HepG2 (cell line): ENCODE measurements around the gene KIAA1549. TPM values are rescaled to one million over a fixed set of nuclear protein-coding genes. Genes with fewer than 3 reads are reported as not detected.

ENCODE experiments used
- ATAC-seq: fragments of 200-7000 bp; cut with Tn5 transposase; 3 replicates; pipeline ENCODE4 v1.9.1; 2020; ENCODE audit warnings: mild to moderate bottlenecking, moderate library complexity
- BruUV-seq: library from RNA; stranded (reverse); fragments of 400-500 nt; replicated peaks from 2 replicates; lab custom pipeline; 2021; lab: Mats Ljungman, UMichigan
- CTCF ChIA-PET: fragments of 300-600 bp; formaldehyde crosslinking; extraction: SDS; loops from one replicate; lab custom pipeline; 2021; ENCODE audit warnings: low total read pairs, inconsistent platforms, low intra/inter-chr PET ratio; lab: Yijun Ruan, JAX
- POLR2A ChIA-PET: fragments of 350-600 bp; sonication (Branson Sonifier 250); formaldehyde crosslinking; loops from one replicate; lab custom pipeline; 2020; ENCODE audit warnings: antibody characterized with exemption, inconsistent platforms; lab: Yijun Ruan, JAX
- DNase-seq: peaks from one replicate; pipeline ENCODE4 v3.0.0-alpha.2; 2015; ENCODE audit warnings: low spot score
- FAIRE-seq: peaks from 3 replicates; lab custom pipeline; 2011; peaks lifted over from hg19 to GRCh38; lab: Jason Lieb, UNC
- H2AFZ ChIP-seq: one replicate; pipeline ENCODE4 v1.6.1; 2011; ENCODE audit warnings: low read length, inconsistent platforms
- H3K27ac ChIP-seq: fragments of 300-600 bp; 3 replicates; pipeline ENCODE4 v1.8.0; 2011; ENCODE audit warnings: mixed run types, mild to moderate bottlenecking, mixed read lengths, low read length, inconsistent platforms; ENCODE audit not compliant: insufficient read depth; ENCODE audit errors: extremely low read length
- H3K27me3 ChIP-seq, 2 experiments: fragments of 200-600 bp in 1 of 2; 2 replicates in 1 of 2; 3 replicates in 1 of 2; pipeline versions ENCODE4 v1.6.0 to v1.8.0; 2011; ENCODE audit warnings: low read length in 2 of 2, mild to moderate bottlenecking in 2 of 2, moderate library complexity in 2 of 2, inconsistent platforms in 1 of 2; ENCODE audit not compliant: insufficient read depth in 2 of 2, control insufficient read depth in 1 of 2
- H3K36me3 ChIP-seq, 2 experiments: fragments of 200-600 bp in 1 of 2; replicated peaks in 1 of 2; 2 replicates in 1 of 2; 3 replicates in 1 of 2; pipeline versions ENCODE4 v1.5.1 to v1.8.0; 2011; ENCODE audit warnings: low read length in 2 of 2, inconsistent platforms in 1 of 2; ENCODE audit not compliant: insufficient read depth in 2 of 2, control insufficient read depth in 1 of 2
- H3K4me1 ChIP-seq: 2 replicates; pipeline ENCODE4 v1.5.1; 2012; ENCODE audit warnings: low read length, inconsistent platforms; ENCODE audit not compliant: insufficient read depth
- H3K4me2 ChIP-seq: 2 replicates; pipeline ENCODE4 v1.6.0; 2011; ENCODE audit warnings: low read depth, low read length, inconsistent platforms
- H3K4me3 ChIP-seq, 3 experiments: fragments of 200-600 bp in 1 of 3; sonication (generic), shearing (Covaris generic) in 1 of 3; replicated peaks in 1 of 3; 2 replicates each; pipeline ENCODE4 v1.5.1; 2011 to 2016; ENCODE audit warnings: low read length in 3 of 3, inconsistent platforms in 2 of 3, low read depth in 2 of 3, mild to moderate bottlenecking in 2 of 3, control low read depth in 1 of 3, mixed read lengths in 1 of 3; ENCODE audit not compliant: insufficient read depth in 1 of 3
- H3K79me2 ChIP-seq: one replicate; pipeline ENCODE4 v1.6.1; 2011; ENCODE audit warnings: low read length, inconsistent platforms; ENCODE audit not compliant: insufficient read depth
- H3K9ac ChIP-seq: 2 replicates; pipeline ENCODE4 v1.6.0; 2011; ENCODE audit warnings: mild to moderate bottlenecking, low read depth, low read length, inconsistent platforms; ENCODE audit not compliant: insufficient read depth
- H3K9me3 ChIP-seq: 2 replicates; pipeline ENCODE4 v1.5.1; 2012; ENCODE audit warnings: mild to moderate bottlenecking, low read length
- H4K20me1 ChIP-seq: 2 replicates; pipeline ENCODE4 v1.6.0; 2011; ENCODE audit warnings: inconsistent platforms, mild to moderate bottlenecking, low read length, moderate library complexity; ENCODE audit not compliant: insufficient read depth
- CHCHD3 ChIP-seq: sonication (generic); formaldehyde crosslinking; IDR thresholded peaks from 2 replicates; pipeline ENCODE4 v1.8.0; 2022; ENCODE audit warnings: mild to moderate bottlenecking, missing genetic modification reagents, moderate library complexity
- GMEB2 ChIP-seq: IDR thresholded peaks from 2 replicates; pipeline ENCODE4 v1.6.1; 2016; ENCODE audit warnings: missing biosample characterization, missing genetic modification reagents, low read depth
- GZF1 ChIP-seq: sonication (generic); formaldehyde crosslinking; IDR thresholded peaks from 2 replicates; pipeline ENCODE4 v1.5.1; 2020; ENCODE audit warnings: mild to moderate bottlenecking, missing genetic modification reagents
- HNRNPUL1 ChIP-seq: fragments of 200-400 bp; formaldehyde crosslinking; IDR thresholded peaks from 2 replicates; pipeline ENCODE4 v1.6.1; 2017; ENCODE audit warnings: low read depth, mild to moderate bottlenecking, low read length, moderate library complexity
- NR0B2 ChIP-seq: sonication (generic); formaldehyde crosslinking; IDR thresholded peaks from 2 replicates; pipeline ENCODE4 v1.4.0; 2020; ENCODE audit warnings: mild to moderate bottlenecking, missing genetic modification reagents
- ZNF318 ChIP-seq: sonication (generic); formaldehyde crosslinking; IDR thresholded peaks from 2 replicates; pipeline ENCODE4 v1.4.0; 2020; ENCODE audit warnings: mild to moderate bottlenecking, missing genetic modification reagents
- WGBS: methylation state at CpG from one replicate; pipeline ENCODE4 v1.1.6; 2017; ENCODE audit warnings: low lambda C conversion rate; 5-methylcytosine and 5-hydroxymethylcytosine counted together
- in situ Hi-C: cut with HindIII; loops from 2 replicates; pipeline ENCODE4 v1.10.0; 2017; ENCODE audit warnings: low pct_unique_long_range_greater_than_20kb; ENCODE audit not compliant: extremely low pct_ligation_motif_present
- intact Hi-C: fragments of 100-400 bp; cut with micrococcal nuclease; formaldehyde crosslinking; loops from one replicate; pipeline ENCODE4 v1.10.0; 2022; ENCODE audit not compliant: unreplicated experiment
- polyA plus RNA-seq, 8 experiments: library from polyadenylated mRNA; depleted of rRNA in 3 of 8; stranded (reverse) in 7 of 8; unstranded in 1 of 8; fragments of >200 nt; fragmentation: Illumina TruSeq in 4 of 8; extraction: Trizol in 4 of 8; gene quantifications; 2 replicates each; pipeline versions ENCODE4 v1.2.1 to v1.2.3, GENCODE V29; 2011 to 2016; ENCODE audit warnings: low read depth in 4 of 8, missing spikeins in 1 of 8, mixed read lengths in 1 of 8; ENCODE audit not compliant: insufficient read depth in 1 of 8
- total RNA-seq, 5 experiments: library from RNA; depleted of rRNA; stranded (reverse); fragments of >200 nt; fragmentation: Illumina TruSeq; extraction: Trizol; gene quantifications; 2 replicates each; pipeline ENCODE4 v1.2.3, GENCODE V29; 2016; ENCODE audit warnings: low read depth in 1 of 5

The KIAA1549 gene
- total and polyA plus RNA-seq, 2 of the 13 experiments (the other 11 are each of a cell fraction or from before 2014, with no cell fraction given): 1.1 to 1.8 TPM

- TF ChIP-seq GMEB2 (CRISPR knock-in tag) (no peak), HNRNPUL1 (no peak), NR0B2 (CRISPR knock-in tag) (no peak)
- no peak for FAIRE-seq
- no peak overlapping the region for H3K27ac ChIP-seq
- peaks cover 9% of the 10 kb centered on the region; the same call in 1 of the 2 replicates for H3K4me1 ChIP-seq
- H3K4me2 ChIP-seq: no peak overlapping the region
- POLR2A ChIA-PET: no interaction called here
- intact Hi-C loops: no loop called here
- no peaks in the 10 kb centered on the region for H3K9me3 ChIP-seq
- 96% methylated on average over 8 of the region's 8 CpGs for WGBS
- no peak for DNase-seq
- no peaks in the 10 kb centered on the region for H3K36me3 ChIP-seq
- H3K4me3 ChIP-seq: no peak overlapping the region
- in situ Hi-C loops: no loop called here
- no peaks in the 10 kb centered on the region for H4K20me1 ChIP-seq
- CTCF ChIA-PET: no interaction called here
- no peaks in the 10 kb centered on the region for H3K27me3 ChIP-seq
- no peak overlapping the region for H3K9ac ChIP-seq
- no peaks in the 10 kb centered on the region for H3K79me2 ChIP-seq
- no peak overlapping the region for H2AFZ ChIP-seq
- ATAC-seq: no peak
- no TSS peak for BruUV-seq
These were observed 46.8 kb downstream of the KIAA1549 start for GRCh38 chr7:138934367-138934766.

- Histone ChIP-seq H3K79me2 (no peaks in the 10 kb centered on the region), H4K20me1 (no peaks in the 10 kb centered on the region), H2AFZ (no peak overlapping the region), H3K4me3 (no peak overlapping the region), H3K9me3 (no peaks in the 10 kb centered on the region), H3K27ac (no peak overlapping the region), H3K4me2 (no peak overlapping the region), H3K36me3 (no peaks in the 10 kb centered on the region), H3K27me3 (no peaks in the 10 kb centered on the region), H3K9ac (no peak overlapping the region), H3K4me1 (peaks cover 9% of the 10 kb centered on the region; the same call in 1 of the 2 replicates)
- no peak for FAIRE-seq
- intact Hi-C loops (no loop called here), in situ Hi-C loops (no loop called here)
- 91% methylated on average over 12 of the region's 12 CpGs for WGBS
- no peak for DNase-seq
- BruUV-seq: no TSS peak
- ChIA-PET CTCF (no interaction called here), POLR2A (no interaction called here)
- no peak for ATAC-seq
- no peak for TF ChIP-seq CHCHD3 (CRISPR knock-in tag)
- TF ChIP-seq GZF1 (CRISPR knock-in tag): no peak
- TF ChIP-seq ZNF318: no peak
These were observed 48.3 kb downstream of the KIAA1549 start for GRCh38 chr7:138932870-138933269.
